ENCODE measurements around the gene KCTD19. TPM values are rescaled to one million over a fixed set of nuclear protein-coding genes. Genes with fewer than 3 reads are reported as not detected.
A peak's percentile ranks its signal among the peaks of the same experiment; 100 is the strongest.

Gene KCTD19
- total RNA-seq, 1 experiment from 2014 or later: not detected

DNA sequence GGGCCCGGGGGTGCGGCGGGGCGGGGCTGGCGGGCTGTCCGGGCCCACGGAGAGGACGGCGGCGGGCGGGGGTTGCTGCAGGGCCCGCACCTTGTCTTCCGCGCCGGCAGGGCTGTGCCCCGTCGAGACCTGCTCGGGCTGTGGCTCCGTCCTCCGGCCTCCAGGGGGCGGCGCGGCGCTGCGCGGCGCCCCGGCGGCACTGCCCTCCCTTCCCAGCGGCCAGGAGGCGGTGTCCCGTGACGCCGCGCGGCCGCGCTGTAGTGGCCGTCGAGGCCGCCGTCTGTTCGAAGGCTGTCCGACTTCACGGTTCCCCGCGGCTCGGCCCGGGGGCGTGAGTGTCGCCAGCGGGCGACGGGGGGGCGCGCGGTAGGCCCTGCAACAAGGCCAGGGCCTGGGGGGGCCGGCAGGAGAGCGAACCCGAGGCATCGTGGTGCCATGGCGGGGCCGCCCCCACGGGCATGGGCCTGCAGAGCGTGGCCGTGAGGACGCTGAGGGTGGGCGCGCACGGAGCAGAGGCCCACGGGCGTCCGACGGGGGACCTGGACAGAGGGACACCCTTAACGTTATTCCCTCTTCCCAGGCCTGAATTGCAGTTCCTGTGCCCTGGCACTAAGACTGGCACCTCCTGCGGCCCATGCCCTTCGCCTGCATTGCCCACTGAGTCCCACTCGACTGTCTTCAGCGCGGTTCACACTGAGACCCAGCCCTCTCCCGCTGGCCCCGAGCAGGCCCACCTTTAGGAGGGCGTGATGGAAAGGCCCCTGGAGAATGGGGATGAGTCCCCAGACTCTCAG lies 47.0 kb downstream of the KCTD19 start, which contains the start of gene PLEKHG4:
Gene PLEKHG4 (plus strand): TSS at position 237 of the 794 bp plus-strand sequence. CDS start 513 bp downstream, at position 750.
- peaks cover 28% of the 10 kb centered on the region for H3K4me1 ChIP-seq (replicated peaks; ENCODE audit: insufficient read depth)
- H3K4me2 ChIP-seq: peak within 1 kb of the TSS; percentile 93
- DNase-seq: peak; percentile 58 to 78
- no peaks in the 10 kb centered on the region for H4K20me1 ChIP-seq (ENCODE audit: insufficient read depth)
- POLR2A ChIA-PET (ENCODE audit: unreplicated experiment): interaction anchor here (0.6 kb wide), 1 partner anchor 21 kb away, joined by 3 read pairs; no protein-coding TSS in a partner anchor
- CTCF ChIA-PET: interaction anchor here (0.7 to 2.4 kb wide), 7 partner anchors 9 to 309 kb away, joined by 3 to 11 read pairs (median 6); no protein-coding TSS in a partner anchor
- H3F3A ChIP-seq (ENCODE audit: insufficient read depth, low read depth): peaks cover 38% of the 10 kb centered on the region
- H3K9me2 ChIP-seq (ENCODE audit: insufficient read depth): no peaks in the 10 kb centered on the region
- H3K9me3 ChIP-seq (ENCODE audit: insufficient read depth, low read depth): no peaks in the 10 kb centered on the region
- BruUV-seq (replicated peaks): TSS peak; percentile 31
- peaks cover 23% of the 10 kb centered on the region; the same call in 1 of the 2 replicates for H3K79me2 ChIP-seq (ENCODE audit: low read depth)
- peak within 1 kb of the TSS; percentile 78 for H2AFZ ChIP-seq
- intact Hi-C loops (cut with micrococcal nuclease; ENCODE audit: unreplicated experiment): loop anchor here (1.0 to 5.0 kb wide), 4 partner anchors 58 to 188 kb away; partner anchors contain the start of gene ZDHHC1
- no peaks in the 10 kb centered on the region for H3K27me3 ChIP-seq (ENCODE audit: insufficient read depth, low read depth)
- H3K27ac ChIP-seq: peak within 1 kb of the TSS; percentile 65; the same call in 1 of the 2 replicates
- TF ChIP-seq EZH2 (IDR thresholded peaks at IDR 0.05; ENCODE audit: low read depth): no peak
- TF ChIP-seq, protein P1, sequence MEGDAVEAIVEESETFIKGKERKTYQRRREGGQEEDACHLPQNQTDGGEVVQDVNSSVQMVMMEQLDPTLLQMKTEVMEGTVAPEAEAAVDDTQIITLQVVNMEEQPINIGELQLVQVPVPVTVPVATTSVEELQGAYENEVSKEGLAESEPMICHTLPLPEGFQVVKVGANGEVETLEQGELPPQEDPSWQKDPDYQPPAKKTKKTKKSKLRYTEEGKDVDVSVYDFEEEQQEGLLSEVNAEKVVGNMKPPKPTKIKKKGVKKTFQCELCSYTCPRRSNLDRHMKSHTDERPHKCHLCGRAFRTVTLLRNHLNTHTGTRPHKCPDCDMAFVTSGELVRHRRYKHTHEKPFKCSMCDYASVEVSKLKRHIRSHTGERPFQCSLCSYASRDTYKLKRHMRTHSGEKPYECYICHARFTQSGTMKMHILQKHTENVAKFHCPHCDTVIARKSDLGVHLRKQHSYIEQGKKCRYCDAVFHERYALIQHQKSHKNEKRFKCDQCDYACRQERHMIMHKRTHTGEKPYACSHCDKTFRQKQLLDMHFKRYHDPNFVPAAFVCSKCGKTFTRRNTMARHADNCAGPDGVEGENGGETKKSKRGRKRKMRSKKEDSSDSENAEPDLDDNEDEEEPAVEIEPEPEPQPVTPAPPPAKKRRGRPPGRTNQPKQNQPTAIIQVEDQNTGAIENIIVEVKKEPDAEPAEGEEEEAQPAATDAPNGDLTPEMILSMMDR (conservative IDR thresholded peaks at IDR 0.05): peak; percentile 56; the same call in 1 of the 2 replicates
- H3K4me3 ChIP-seq: peak within 1 kb of the TSS; percentile 75
- peaks cover 5% of the 10 kb centered on the region; the same call in 1 of the 2 replicates for H3K36me3 ChIP-seq (ENCODE audit: low read depth)

DNA sequence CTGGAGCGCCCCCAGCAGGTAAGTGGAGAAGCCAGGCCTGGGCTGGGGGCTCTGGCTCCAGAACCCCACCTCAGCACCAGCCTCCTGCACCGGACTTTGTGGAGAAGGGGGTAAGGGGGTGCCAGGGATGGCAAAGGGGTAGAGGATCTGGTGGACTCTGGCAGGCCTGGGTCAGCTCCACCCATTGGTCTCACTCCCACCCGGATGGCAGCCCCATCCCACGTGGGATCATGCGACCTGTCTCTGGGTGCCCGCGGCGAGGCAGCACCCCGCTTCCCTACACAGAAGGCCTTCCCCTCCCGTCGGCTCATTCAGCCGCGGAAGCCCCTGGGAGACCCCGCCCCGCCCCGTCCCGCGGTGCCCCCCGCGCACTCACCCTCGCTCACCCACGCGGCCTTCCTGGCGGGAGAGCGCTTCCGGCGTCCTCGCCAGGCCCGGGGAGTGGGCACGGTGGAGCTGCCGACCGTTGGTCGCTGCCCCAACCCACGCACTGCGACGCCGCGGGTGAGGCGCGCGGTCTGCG lies 47.7 kb downstream of the KCTD19 start:
- peaks cover 23% of the 10 kb centered on the region; the same call in 1 of the 2 replicates for H3K79me2 ChIP-seq (ENCODE audit: low read depth)
- H3K4me3 ChIP-seq: peak overlapping the region; percentile 75
- no peak for TF ChIP-seq EZH2 (IDR thresholded peaks at IDR 0.05; ENCODE audit: low read depth)
- TF ChIP-seq, protein P1 (conservative IDR thresholded peaks at IDR 0.05): peak; percentile 71
- no peaks in the 10 kb centered on the region for H3K9me3 ChIP-seq (ENCODE audit: insufficient read depth, low read depth)
- peaks cover 32% of the 10 kb centered on the region for H3F3A ChIP-seq (ENCODE audit: insufficient read depth, low read depth)
- intact Hi-C loops (cut with micrococcal nuclease; ENCODE audit: unreplicated experiment): loop anchor here (1.0 to 5.0 kb wide), 5 partner anchors 19 to 188 kb away; partner anchors contain the start of gene ZDHHC1
- H3K9me2 ChIP-seq (ENCODE audit: insufficient read depth): no peaks in the 10 kb centered on the region
- no peak overlapping the region for H3K27ac ChIP-seq
- H3K4me2 ChIP-seq: peak overlapping the region; percentile 93
- POLR2A ChIA-PET (ENCODE audit: unreplicated experiment): interaction anchor here (0.5 to 1.1 kb wide), 3 partner anchors 9 to 70 kb away, joined by 3 to 7 read pairs (median 5); no protein-coding TSS in a partner anchor
- H3K36me3 ChIP-seq (ENCODE audit: low read depth): peaks cover 5% of the 10 kb centered on the region; the same call in 1 of the 2 replicates
- DNase-seq: peak in 1 of 2 experiments; percentile 45
- no peaks in the 10 kb centered on the region for H4K20me1 ChIP-seq (ENCODE audit: insufficient read depth)
- CTCF ChIA-PET: interaction anchor here (0.7 to 2.4 kb wide), 4 partner anchors 9 to 236 kb away, joined by 3 to 11 read pairs (median 5); no protein-coding TSS in a partner anchor
- H3K4me1 ChIP-seq (replicated peaks; ENCODE audit: insufficient read depth): peaks cover 24% of the 10 kb centered on the region
- no TSS peak for BruUV-seq (replicated peaks)
- H2AFZ ChIP-seq: peak overlapping the region; percentile 78
- H3K27me3 ChIP-seq (ENCODE audit: insufficient read depth, low read depth): no peaks in the 10 kb centered on the region

Measured in PC-9 (cell line).